H9 (cell line): Measurements from ENCODE around the gene ELMO2. TPM values are rescaled to one million over a fixed set of nuclear protein-coding genes. Genes with fewer than 3 reads are reported as not detected.

Experiments used
- DNase-seq: peaks from one replicate; pipeline ENCODE4 v3.0.0-alpha.2; 2017
- H2AFZ ChIP-seq: one replicate; pipeline ENCODE4 v1.6.1; 2013; ENCODE audit warnings: mild to moderate bottlenecking, low read length, control low read depth, moderate library complexity
- H2AK5ac ChIP-seq: 2 replicates; pipeline ENCODE4 v1.6.1; 2013; ENCODE audit warnings: low read length, control low read depth, mixed read lengths; ENCODE audit not compliant: insufficient read length
- H2BK120ac ChIP-seq: one replicate; pipeline ENCODE4 v1.6.1; 2013; ENCODE audit warnings: low read depth, mild to moderate bottlenecking, low read length, control low read depth, inconsistent platforms; ENCODE audit not compliant: poor library complexity, severe bottlenecking
- H2BK12ac ChIP-seq: 2 replicates; pipeline ENCODE4 v1.6.1; 2013; ENCODE audit warnings: low read length, control low read depth, mixed read lengths, low read depth; ENCODE audit not compliant: insufficient read length
- H2BK15ac ChIP-seq: 2 replicates; pipeline ENCODE4 v1.6.1; 2013; ENCODE audit warnings: low read depth, low read length, control low read depth
- H2BK20ac ChIP-seq: one replicate; pipeline ENCODE4 v1.6.1; 2013; ENCODE audit warnings: low read depth, mild to moderate bottlenecking, low read length, control low read depth, inconsistent platforms; ENCODE audit not compliant: poor library complexity, severe bottlenecking
- H2BK5ac ChIP-seq: 2 replicates; pipeline ENCODE4 v1.6.1; 2013; ENCODE audit warnings: low read length, control low read depth, mixed read lengths; ENCODE audit not compliant: insufficient read length
- H3K14ac ChIP-seq: 2 replicates; pipeline ENCODE4 v1.6.1; 2013; ENCODE audit warnings: low read length, control low read depth; ENCODE audit not compliant: insufficient read depth
- H3K18ac ChIP-seq: 2 replicates; pipeline ENCODE4 v1.6.1; 2013; ENCODE audit warnings: low read depth, mild to moderate bottlenecking, mixed read lengths, low read length, control low read depth; ENCODE audit not compliant: insufficient read length
- H3K23ac ChIP-seq: 2 replicates; pipeline ENCODE4 v1.6.1; 2013; ENCODE audit warnings: low read length, control low read depth, mixed read lengths, low read depth; ENCODE audit not compliant: insufficient read length
- H3K23me2 ChIP-seq: 2 replicates; pipeline ENCODE4 v1.6.1; 2013; ENCODE audit warnings: low read depth, mild to moderate bottlenecking, mixed read lengths, low read length, control low read depth; ENCODE audit not compliant: insufficient read length, poor library complexity, severe bottlenecking
- H3K27ac ChIP-seq: 2 replicates; pipeline ENCODE4 v1.5.1; 2013; ENCODE audit warnings: low read length, control low read depth, mixed read lengths, low read depth; ENCODE audit not compliant: insufficient read length
- H3K27me3 ChIP-seq: 2 replicates; pipeline ENCODE4 v1.6.1; 2013; ENCODE audit warnings: low read length, control low read depth, inconsistent platforms; ENCODE audit not compliant: insufficient read depth
- H3K4ac ChIP-seq: 2 replicates; pipeline ENCODE4 v1.6.1; 2013; ENCODE audit warnings: low read depth, mild to moderate bottlenecking, control low read depth, inconsistent platforms, low read length, moderate library complexity
- H3K4me1 ChIP-seq: 2 replicates; pipeline ENCODE4 v1.6.1; 2013; ENCODE audit warnings: low read length, control low read depth, inconsistent platforms; ENCODE audit not compliant: insufficient read depth
- H3K4me2 ChIP-seq: 2 replicates; pipeline ENCODE4 v1.6.1; 2013; ENCODE audit warnings: low read length, control low read depth, mixed read lengths; ENCODE audit not compliant: insufficient read length, insufficient read depth
- H3K56ac ChIP-seq: 2 replicates; pipeline ENCODE4 v1.6.1; 2013; ENCODE audit warnings: low read depth, mild to moderate bottlenecking, mixed read lengths, low read length, control low read depth; ENCODE audit not compliant: insufficient read length
- H3K79me1 ChIP-seq: 2 replicates; pipeline ENCODE4 v1.6.1; 2013; ENCODE audit warnings: low read depth, mild to moderate bottlenecking, moderate library complexity, low read length, control low read depth, inconsistent platforms; ENCODE audit not compliant: insufficient read depth, poor library complexity, severe bottlenecking
- H3K79me2 ChIP-seq: 2 replicates; pipeline ENCODE4 v1.6.1; 2013; ENCODE audit warnings: low read length, control low read depth, inconsistent platforms; ENCODE audit not compliant: insufficient read depth
- H3K9ac ChIP-seq: 2 replicates; pipeline ENCODE4 v1.6.1; 2013; ENCODE audit warnings: low read length, control low read depth, mixed read lengths; ENCODE audit not compliant: insufficient read length; ENCODE audit errors: extremely low read depth
- H3K9me3 ChIP-seq: one replicate; pipeline ENCODE4 v1.6.1; 2013; ENCODE audit warnings: low read depth, low read length, inconsistent platforms; ENCODE audit not compliant: control insufficient read depth
- H3T11ph ChIP-seq: one replicate; pipeline ENCODE4 v1.6.1; 2013; ENCODE audit warnings: mild to moderate bottlenecking, low read length, control low read depth, inconsistent platforms
- H4K20me1 ChIP-seq: one replicate; pipeline ENCODE4 v1.6.1; 2013; ENCODE audit not compliant: control insufficient read depth, insufficient read length, insufficient read depth
- H4K5ac ChIP-seq: 2 replicates; pipeline ENCODE4 v1.6.1; 2013; ENCODE audit warnings: low read depth, mild to moderate bottlenecking, mixed read lengths, low read length, control low read depth; ENCODE audit not compliant: insufficient read length
- H4K8ac ChIP-seq: replicated peaks from 2 replicates; pipeline ENCODE4 v1.6.1; 2013; ENCODE audit warnings: low read length, control low read depth, mixed read lengths, low read depth; ENCODE audit not compliant: insufficient read length
- H4K91ac ChIP-seq: 2 replicates; pipeline ENCODE4 v1.6.1; 2013; ENCODE audit warnings: low read depth, mild to moderate bottlenecking, moderate library complexity, mixed read lengths, low read length, control low read depth; ENCODE audit not compliant: insufficient read length
- H3K27ac Mint-ChIP-seq, 3 experiments: 2 replicates in 2 of 3; 3 replicates in 1 of 3; pipeline ENCODE4 v1.8.0; 2020 to 2021; ENCODE audit warnings: mixed read lengths in 3 of 3, mild to moderate bottlenecking in 1 of 3, moderate library complexity in 1 of 3
- H3K27me3 Mint-ChIP-seq: 2 replicates; pipeline ENCODE4 v1.8.0; 2021; ENCODE audit warnings: low read depth, mild to moderate bottlenecking, moderate library complexity, mixed read lengths
- H3K36me3 Mint-ChIP-seq, 3 experiments: 2 replicates in 2 of 3; 3 replicates in 1 of 3; pipeline ENCODE4 v1.8.0; 2020 to 2021; ENCODE audit warnings: low read depth in 3 of 3, mixed read lengths in 3 of 3; ENCODE audit not compliant: insufficient read depth in 1 of 3
- H3K4me1 Mint-ChIP-seq, 2 experiments: 2 replicates each; pipeline ENCODE4 v1.8.0; 2020; ENCODE audit warnings: mixed read lengths in 2 of 2
- H3K4me3 Mint-ChIP-seq, 2 experiments: 2 replicates in 1 of 2; 3 replicates in 1 of 2; pipeline ENCODE4 v1.8.0; 2020 to 2021; ENCODE audit warnings: mild to moderate bottlenecking in 2 of 2, mixed read lengths in 2 of 2, moderate library complexity in 1 of 2
- H3K9me3 Mint-ChIP-seq, 2 experiments: 2 replicates in 1 of 2; 3 replicates in 1 of 2; pipeline ENCODE4 v1.8.0; 2020; ENCODE audit warnings: mild to moderate bottlenecking in 2 of 2, mixed read lengths in 2 of 2, moderate library complexity in 1 of 2
- CTCF ChIP-seq: fragments of 200-600 bp; sonication (generic); conservative IDR thresholded peaks from 3 replicates; pipeline ENCODE4 v1.8.0; 2021; ENCODE audit warnings: antibody characterized with exemption, mild to moderate bottlenecking
- WGBS: extraction: QIAGEN DNeasy Blood & Tissue Kit; methylation state at CpG from one replicate; pipeline ENCODE4 v1.1.7; 2013; ENCODE audit warnings: missing lambda C conversion rate, low lambda C conversion rate, mixed read lengths; ENCODE audit not compliant: insufficient read length; ENCODE audit errors: extremely low coverage; 5-methylcytosine and 5-hydroxymethylcytosine counted together
- total RNA-seq: library from RNA; stranded (reverse); gene quantifications from 2 replicates; pipeline ENCODE4 v1.2.1, GENCODE V29; 2021

Gene ELMO2
- total RNA-seq, 1 experiment from 2014 or later: 32.5 TPM

- no peak overlapping the region for H4K5ac ChIP-seq
- Mint-ChIP-seq H3K9me3 (no peaks in the 10 kb centered on the region), H3K4me1 (peaks cover 13 to 16% of the 10 kb centered on the region in 2 experiments), H3K36me3 (peaks cover 24 to 73% (median 66%) of the 10 kb centered on the region in 3 experiments; a peak in 6 of 7 replicates), H3K27ac (no peak overlapping the region), H3K27me3 (no peaks in the 10 kb centered on the region; the same call in 1 of the 2 replicates), H3K4me3 (no peak overlapping the region)
- H3K23me2 ChIP-seq: peaks cover 4% of the 10 kb centered on the region
- no peak overlapping the region for H3K23ac ChIP-seq
- H4K91ac ChIP-seq: no peak overlapping the region
- H2BK12ac ChIP-seq: no peak overlapping the region
- TF ChIP-seq CTCF: no peak
- no peak for DNase-seq
- no peak overlapping the region for H2AFZ ChIP-seq
- no CpG with 5 or more reads among the region's 5 CpGs for WGBS
- no peak overlapping the region for H3K14ac ChIP-seq
- H3K9me3 ChIP-seq: no peaks in the 10 kb centered on the region
- H4K8ac ChIP-seq: no peak overlapping the region
- H2BK15ac ChIP-seq: no peak overlapping the region
- H2AK5ac ChIP-seq: no peak overlapping the region
- H3K4ac ChIP-seq: no peak overlapping the region
- H3K18ac ChIP-seq: no peak overlapping the region
- no peaks in the 10 kb centered on the region for H3K27me3 ChIP-seq
- H3T11ph ChIP-seq: no peak overlapping the region
- H3K79me1 ChIP-seq: no peaks in the 10 kb centered on the region
- H3K79me2 ChIP-seq: no peaks in the 10 kb centered on the region; the same call in 1 of the 2 replicates
- H4K20me1 ChIP-seq: peaks cover 2% of the 10 kb centered on the region
- no peak overlapping the region for H3K27ac ChIP-seq
- no peak overlapping the region for H2BK20ac ChIP-seq
- H3K9ac ChIP-seq: no peak overlapping the region
- no peak overlapping the region for H3K4me2 ChIP-seq
- H3K56ac ChIP-seq: no peak overlapping the region
- no peak overlapping the region for H2BK5ac ChIP-seq
- H3K4me1 ChIP-seq: no peaks in the 10 kb centered on the region
- no peak overlapping the region for H2BK120ac ChIP-seq
These were observed 39.6 kb downstream of the ELMO2 start for GRCh38 chr20:46366826-46367225.
